GM23248 (cell line): ENCODE results near the gene PINK1.

Experiments
- EZH2 ChIP-seq: fragments of 200-600 bp; sonication (generic); IDR thresholded peaks from 2 replicates; pipeline ENCODE4 v1.6.1; 2018; ENCODE audit warnings: antibody characterized with exemption, mild to moderate bottlenecking; ENCODE audit not compliant: insufficient read depth, poor library complexity, severe bottlenecking
- EZH2phosphoT487 ChIP-seq: fragments of 200-600 bp; sonication (generic); IDR thresholded peaks from 2 replicates; pipeline ENCODE4 v1.6.1; 2018; ENCODE audit warnings: antibody characterized with exemption, moderate library complexity, mild to moderate bottlenecking, low read depth; ENCODE audit not compliant: insufficient read depth

DNA sequence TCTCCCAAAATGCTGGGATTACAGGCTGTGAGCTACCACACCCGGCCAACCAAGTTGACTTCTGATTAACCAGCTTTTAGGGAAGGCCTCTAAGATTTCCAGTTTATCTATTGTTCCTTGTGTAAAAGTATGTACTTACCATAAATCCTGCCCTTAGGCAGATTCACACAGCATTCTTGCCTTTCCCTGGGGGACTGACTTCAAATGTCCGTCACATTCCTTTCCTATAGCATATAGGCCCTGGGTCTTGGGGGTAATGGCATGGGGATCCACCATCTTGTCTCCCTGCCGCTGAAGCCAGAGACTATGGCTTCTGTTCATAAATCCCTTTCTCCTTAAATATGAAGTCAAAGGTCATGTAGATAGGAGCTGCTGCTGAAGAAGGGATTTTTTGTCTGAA is 872 bp upstream of the PINK1 start:
- TF ChIP-seq EZH2phosphoT487 (no peak), EZH2 (no peak)
